Eye (tissue), 1 donor: ENCODE measurements around the gene DBNL.

ENCODE experiments used
- DNase-seq: peaks from one replicate; pipeline ENCODE4 v3.0.0-alpha.2; 2015

The DBNL gene

DNA sequence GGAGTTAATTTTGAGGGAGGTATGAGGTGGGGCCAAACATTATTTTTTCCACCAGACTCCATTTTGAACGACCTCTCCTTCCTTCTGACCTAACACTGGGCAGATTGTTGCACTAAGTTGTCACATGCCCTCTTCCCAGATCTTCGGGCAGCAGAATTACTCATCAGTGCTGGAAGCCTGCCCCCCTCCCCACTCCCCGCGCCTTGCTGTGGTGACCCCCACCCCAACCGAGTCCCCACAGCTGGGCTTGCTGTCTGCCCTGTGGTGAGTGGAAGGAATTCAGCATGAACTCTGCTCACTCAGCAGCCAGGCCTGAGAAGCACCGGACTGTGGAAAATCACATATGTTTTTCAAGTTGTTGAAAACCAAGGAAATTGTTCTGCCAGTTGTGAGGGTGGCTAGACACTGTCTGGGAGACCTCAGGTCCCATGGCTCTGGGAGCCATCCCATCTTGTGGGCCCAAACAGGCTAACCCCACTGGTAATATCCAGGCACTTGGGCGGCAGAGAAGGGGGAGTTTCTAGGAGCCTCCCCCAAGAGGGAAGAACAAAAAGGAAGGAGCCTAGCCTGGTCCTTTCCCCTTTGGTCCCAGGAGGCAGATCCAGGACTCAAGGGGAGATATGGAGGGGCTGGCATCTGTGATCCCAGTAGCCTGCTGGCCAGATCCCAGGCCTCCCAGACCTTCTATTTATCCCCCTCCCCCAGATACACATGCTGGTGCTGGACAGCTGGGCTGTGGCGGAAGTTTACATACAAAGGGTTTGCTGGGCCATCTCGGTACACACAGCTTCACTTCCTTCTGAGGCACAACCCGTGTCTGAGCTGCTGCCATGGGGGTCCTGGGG, 56.2 kb downstream of the DBNL start:
- DNase-seq = peak; percentile 41

DNA sequence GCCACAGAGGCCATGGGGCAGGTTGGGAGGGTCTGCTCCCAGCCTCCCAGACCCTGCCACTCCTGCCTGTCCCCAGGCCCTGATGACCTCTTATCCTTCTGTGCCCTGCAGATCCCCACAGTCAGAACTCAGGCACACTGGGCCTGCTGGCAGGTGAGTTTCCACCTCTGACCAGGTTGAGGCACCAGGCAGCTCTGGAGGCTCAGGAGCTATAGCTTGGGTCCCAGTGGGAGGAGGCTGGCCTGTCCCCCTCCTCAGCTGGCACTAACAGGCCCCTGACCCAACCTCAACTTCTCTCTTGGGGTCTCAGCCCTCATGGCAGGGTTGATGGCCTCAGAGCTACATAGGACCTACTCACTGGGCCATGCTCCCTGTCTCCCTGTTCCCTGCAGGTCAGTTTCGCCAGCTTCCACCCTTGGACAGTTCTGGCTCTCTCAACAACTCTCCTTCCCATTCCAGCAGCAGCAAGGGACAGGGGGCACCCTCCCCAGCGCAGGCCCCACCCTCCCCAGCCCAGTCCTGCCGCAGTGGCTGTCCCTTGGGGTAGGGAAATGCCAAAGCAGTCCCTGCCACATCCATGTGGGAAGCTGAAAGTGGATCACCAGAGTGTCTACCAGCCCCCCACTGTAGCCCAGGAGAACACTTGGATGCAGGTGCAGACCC, 56.9 kb downstream of the DBNL start:
- DNase-seq = no peak

DNA sequence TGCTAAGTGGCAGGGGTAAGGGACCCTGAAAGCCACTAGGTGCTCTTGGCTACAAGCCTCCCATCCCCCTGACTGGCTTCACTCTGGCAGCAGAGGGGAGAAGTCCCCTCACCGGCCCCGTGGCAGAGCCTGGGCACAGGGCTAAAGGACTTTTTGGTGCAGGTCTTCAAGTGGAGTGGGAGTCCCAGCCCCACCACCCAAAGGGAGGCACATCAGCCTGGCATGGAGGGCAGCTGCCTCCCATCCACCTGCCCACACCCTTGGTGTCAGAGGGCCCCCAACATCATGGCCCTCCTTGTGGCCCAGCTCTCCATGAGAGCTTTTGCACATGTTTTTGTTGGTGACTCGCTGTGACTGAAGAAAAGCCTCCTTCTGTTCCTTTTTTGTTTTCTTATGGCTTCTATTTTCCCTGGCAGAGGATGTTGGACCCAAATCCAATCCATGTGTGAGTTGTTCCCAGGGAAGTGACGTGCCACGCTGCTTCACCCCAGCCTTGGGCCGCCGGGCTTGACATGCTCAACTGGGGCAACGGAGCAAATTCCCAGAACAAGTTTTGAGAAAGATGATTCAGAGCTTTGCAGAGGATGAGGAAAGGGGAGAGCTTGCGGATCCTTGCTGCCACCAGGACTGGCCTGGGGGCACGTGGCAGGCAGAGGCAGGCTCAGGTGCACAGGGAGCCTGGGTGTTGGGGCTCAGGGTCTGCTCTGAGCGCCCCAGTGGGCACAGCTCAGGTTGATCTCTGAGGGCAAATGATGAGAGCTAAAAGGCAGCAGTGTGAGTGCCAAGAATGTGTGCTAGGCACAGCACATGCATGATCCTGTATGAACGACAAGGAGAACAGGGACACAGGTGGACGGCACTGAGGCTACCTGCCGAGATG, 57.7 kb downstream of the DBNL start:
- peak; percentile 53 for DNase-seq

DNA sequence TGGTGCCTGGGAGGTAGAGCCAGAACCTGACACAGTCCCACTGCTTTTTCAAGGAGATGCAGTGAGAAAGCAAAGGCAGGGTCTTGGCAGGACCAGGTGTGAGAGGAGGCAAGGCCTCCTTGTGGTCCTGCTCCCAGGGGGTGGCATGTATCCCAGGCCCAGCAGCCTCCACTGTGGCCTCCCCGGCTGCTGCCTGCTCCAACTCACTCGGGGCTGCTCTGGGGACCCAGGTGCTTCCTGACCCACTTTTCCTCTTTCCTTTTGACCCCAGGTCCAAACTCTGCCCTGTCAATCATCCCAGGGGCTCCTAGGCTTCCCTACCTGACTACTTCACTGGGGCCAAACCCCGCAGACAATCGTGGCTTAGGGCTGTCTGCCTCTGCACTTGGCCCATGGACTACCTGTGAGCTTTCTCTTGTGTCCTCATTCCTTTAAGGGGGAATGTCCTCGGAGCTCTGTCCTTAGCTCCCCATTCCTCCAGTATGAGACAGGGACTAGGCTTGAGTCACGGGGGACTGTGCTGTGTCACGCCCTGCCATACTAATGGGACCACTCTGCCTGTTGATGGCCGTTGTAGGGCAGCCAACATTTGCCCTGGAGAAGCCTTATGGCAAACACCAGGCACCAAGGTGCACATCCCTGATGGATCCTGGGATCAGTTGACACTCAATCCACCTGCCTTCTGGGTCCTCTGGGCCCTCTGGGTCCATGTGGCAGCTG, 58.5 kb downstream of the DBNL start:
- DNase-seq = no peak

DNA sequence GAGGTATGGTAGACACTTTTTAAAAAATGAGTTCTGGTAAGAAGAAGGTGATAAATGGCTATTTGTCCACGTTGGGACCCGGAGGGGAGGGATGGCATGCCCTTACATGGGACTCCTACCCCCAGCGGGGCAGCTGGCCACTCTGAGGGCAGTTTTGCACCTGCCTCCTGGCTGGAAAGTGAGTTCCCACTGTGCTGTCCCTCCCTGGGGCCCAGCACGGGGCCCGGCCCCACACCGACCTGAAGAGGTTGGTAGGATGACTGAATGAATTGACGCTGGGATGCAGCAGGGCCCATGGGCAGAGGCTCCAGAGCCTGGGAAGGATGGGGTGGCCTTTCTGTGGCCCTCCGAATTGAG, 59.0 kb downstream of the DBNL start:
- no peak for DNase-seq

DNA sequence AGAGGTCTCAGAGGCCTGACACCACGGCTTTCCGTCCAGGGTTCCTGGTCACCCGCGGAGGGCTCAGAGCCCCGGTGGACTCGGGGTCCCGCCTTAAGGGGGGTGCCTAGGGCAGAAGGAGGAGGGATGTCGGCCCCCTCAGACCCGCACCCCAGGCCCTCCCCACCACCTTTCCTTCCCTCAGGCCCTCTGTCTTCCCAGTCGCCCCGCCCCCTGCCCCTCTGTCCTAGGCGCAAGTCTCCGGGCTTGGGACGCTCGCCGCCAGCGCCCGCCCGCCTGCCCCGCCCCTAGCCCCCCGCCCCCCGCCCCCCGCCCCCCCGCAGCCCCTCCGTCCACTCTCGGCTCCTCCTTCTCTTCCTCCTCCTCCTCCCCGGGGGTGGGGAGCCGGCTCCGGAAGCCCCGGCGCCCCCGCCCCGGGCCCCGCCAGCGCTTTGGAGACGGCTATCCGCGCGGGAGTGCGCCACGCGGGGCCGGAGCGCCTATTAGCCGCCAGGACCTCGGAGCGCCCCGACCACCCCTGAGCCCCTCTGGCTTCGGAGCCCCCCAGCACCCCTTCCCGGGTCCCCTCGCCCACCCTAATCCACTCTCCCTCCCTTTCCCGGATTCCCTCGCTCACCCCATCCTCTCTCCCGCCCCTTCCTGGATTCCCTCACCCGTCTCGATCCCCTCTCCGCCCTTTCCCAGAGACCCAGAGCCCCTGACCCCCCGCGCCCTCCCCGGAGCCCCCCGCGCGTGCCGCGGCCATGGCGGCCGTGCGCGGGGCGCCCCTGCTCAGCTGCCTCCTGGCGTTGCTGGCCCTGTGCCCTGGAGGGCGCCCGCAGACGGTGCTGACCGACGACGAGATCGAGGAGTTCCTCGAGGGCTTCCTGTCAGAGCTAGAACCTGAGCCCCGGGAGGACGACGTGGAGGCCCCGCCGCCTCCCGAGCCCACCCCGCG, 59.7 kb downstream of the DBNL start, which contains the start of gene AEBP1:
TSS of gene AEBP1 (plus strand) at position 423 of the 937 bp plus-strand sequence. CDS start at position 744, 321 bp downstream.
- peak; percentile 65 for DNase-seq

DNA sequence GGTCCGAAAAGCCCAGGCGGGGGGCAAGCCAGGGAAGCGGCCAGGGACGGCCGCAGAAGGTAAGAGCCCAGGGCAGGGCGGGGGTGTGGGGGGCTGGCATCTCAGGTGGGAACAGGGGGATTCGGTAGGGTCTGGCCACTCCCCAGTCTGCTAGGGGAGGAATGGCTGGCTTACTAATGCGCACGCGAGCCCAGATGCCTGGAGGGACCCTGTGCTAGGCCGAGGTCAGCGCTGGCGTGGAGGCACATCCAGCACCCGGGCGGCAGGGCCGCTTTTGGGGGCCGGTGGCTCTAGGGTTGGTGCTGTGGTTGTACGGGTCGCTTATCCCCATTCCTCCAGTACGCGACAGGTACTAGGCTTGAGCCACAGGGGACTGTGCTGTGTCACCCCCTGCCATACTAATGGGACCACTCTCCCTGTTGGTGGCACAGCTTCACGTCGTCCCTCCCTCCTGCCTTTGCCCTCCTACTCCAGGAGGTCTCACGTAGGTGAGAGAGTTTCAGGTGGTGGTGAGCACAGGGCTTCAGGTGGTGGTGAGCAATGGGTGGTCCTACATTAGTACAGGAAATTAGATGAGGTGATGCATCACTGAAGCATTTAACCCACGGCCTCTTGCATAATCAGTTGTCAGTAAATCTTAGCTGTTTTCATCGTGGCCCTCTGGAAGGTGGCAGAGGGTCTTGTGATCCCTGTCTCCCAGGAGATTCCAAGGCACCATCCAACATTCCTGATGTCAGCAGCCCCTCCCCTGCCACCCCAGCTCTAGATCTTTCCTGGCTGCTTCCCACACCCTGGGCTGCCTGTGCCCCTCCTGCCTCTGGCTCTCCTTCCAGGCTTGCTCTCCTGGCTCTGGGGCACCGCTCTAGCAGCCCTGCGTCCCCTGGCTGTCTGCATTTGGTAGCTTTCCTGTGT, 60.6 kb downstream of the DBNL start:
- DNase-seq = peak; percentile 66

DNA sequence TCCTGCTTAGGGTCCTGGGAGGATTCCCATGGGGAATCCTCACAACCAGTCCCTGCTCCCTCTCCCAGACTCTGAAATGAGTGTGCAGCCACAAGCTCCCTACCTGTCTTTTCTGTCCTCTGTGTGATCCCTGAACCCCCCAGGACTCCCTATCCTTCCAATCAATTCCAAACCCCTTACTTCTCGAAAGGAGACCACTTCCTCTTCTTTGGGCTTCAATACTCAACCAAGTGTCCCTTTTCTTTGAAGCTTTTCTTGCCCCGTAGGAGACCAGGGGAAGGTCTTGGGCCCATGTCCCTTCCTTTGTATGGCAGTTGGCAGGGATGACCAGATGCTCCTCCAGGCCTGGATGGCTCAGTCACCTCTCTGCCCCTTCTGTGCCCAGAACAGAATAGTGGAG, 61.3 kb downstream of the DBNL start:
- DNase-seq = no peak

DNA sequence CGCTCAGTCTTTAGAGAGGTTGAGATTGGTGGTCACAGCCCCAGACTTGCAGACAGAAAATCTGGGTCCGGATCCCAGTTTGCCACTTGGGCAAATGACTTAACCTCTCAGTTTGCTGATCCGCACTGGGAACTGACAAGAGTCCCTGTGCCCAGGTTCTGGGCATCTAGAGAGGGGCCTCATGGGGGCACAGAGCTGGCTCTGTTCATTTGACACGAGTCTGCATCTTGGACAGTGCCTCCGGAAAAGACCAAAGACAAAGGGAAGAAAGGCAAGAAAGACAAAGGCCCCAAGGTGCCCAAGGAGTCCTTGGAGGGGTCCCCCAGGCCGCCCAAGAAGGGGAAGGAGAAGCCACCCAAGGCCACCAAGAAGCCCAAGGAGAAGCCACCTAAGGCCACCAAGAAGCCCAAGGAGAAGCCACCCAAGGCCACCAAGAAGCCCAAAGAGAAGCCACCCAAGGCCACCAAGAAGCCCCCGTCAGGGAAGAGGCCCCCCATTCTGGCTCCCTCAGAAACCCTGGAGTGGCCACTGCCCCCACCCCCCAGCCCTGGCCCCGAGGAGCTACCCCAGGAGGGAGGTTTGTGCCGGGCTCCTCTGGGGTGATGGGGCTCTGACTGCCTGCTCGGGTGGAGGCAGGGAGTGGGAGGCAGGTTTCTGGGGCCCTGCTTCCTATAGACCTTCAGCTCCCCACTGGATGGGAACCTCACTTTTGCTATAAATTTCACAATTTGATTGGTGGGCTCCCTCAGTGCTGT, 62.0 kb downstream of the DBNL start:
- no peak for DNase-seq

DNA sequence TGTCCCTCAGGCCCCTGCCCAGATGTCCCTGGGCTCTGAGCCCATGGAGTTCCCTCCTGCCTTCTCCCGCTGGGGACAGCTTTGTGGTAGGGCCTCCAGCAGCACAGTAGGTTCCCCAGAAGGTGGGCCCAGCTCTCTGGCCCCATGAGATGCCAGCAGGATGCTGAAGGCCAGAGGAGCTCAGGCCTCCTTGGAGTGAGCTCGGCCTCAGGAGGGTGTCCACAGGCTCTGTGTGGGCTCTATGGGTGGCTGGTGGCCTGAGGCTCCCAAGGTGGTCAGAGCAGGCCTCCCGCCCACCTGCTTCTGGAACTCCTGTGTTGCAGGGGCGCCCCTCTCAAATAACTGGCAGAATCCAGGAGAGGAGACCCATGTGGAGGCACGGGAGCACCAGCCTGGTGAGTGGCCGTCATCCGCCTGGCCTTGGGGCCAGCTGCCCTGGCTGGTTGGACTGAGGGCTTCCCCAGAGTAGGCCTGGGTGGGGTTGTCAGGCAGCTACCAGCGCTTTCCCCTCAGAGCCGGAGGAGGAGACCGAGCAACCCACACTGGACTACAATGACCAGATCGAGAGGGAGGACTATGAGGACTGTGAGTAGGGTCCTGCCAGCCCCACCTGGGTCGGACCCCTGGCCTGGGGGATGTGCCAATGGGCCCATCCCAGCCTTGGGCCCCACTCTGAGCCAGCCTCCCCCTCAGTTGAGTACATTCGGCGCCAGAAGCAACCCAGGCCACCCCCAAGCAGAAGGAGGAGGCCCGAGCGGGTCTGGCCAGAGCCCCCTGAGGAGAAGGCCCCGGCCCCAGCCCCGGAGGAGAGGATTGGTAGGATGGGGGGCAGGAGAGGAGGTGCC, 62.8 kb downstream of the DBNL start:
- DNase-seq = no peak

DNA sequence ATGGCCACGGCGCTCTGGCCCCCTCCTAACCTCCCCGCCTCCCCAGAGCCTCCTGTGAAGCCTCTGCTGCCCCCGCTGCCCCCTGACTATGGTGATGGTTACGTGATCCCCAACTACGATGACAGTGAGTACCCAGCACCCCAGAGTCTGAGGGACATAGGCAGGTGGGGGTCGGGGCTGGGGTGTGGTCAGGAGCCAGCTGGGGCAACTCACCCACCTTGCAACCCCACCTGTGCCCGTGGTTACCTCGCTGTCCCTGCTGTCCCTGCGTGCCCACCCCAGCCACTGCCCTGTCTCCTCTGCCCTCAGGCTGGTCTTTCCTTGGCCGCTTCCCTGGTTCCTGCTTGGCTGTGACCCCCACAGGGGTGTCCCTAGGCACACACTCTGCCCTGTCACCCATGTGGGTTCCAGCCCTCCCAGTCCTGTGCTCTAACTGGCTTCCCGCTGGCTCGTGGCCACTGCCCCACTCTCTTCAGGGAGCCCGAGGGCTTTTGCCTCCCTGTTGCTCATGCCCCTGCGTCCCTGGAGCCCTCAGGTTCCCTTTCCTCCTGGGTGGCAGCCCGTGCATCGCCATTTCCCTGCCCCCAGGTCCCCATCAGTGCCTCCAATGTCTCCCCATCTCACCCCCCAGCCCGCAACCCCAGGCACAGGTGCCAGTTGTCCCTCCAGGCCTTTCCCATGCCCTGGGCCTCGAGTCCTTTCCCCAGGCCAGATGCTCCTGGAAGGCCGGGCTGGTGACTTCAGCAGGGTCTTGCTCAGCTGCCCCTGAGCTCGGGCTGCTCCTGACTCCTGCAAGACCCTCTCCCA, 63.7 kb downstream of the DBNL start:
- no peak for DNase-seq

DNA sequence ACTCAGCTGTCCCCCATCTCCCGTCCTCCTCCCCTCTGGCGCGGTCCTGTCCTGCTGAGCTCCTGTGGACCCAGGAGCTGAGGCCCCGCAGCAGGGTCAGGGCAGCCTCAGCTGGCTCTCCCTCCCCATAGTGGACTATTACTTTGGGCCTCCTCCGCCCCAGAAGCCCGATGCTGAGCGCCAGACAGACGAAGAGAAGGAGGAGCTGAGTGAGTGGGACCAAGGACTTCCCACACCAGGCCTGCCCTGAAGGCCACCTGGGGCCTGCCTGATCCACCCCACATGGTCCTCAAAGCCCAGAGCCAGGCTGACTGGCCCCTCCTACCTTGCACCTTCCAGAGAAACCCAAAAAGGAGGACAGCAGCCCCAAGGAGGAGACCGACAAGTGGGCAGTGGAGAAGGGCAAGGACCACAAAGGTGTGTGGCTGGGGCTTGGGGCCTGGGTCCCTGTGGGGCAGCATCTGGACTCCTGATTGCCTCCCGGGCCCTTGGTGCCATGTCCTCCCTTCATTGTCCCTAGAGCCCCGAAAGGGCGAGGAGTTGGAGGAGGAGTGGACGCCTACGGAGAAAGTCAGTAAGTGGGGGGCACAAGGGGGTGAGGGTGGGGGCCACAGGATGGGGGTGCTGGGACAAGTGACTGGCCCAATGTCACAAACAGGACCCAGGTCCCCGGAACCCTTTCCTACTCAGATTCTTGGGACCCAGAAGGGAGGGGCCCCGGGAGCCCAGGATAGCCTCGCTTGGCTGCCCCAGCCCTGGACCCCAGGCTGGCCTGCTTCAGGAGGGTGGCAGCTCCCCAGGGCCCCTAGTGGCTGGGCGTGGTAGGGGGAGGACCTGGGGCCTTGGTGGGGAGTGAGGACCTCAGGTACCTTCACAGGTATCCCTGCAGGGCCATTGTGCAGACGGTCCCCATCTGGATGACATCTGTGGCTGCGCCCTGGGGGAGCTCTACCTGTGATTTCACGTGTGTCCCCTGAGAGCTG, 64.6 kb downstream of the DBNL start:
- DNase-seq = no peak

DNA sequence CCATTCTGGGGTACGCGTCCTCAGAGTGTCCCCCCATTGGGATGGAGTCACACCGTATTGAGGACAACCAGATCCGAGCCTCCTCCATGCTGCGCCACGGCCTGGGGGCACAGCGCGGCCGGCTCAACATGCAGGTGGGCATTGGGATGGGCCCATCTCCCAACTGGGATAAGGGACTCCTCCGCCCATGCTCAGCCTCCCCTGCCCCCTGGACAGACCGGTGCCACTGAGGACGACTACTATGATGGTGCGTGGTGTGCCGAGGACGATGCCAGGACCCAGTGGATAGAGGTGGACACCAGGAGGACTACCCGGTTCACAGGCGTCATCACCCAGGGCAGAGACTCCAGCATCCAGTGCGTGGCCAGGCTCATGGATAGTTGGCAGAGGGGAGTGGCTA, 65.5 kb downstream of the DBNL start:
- no peak for DNase-seq

DNA sequence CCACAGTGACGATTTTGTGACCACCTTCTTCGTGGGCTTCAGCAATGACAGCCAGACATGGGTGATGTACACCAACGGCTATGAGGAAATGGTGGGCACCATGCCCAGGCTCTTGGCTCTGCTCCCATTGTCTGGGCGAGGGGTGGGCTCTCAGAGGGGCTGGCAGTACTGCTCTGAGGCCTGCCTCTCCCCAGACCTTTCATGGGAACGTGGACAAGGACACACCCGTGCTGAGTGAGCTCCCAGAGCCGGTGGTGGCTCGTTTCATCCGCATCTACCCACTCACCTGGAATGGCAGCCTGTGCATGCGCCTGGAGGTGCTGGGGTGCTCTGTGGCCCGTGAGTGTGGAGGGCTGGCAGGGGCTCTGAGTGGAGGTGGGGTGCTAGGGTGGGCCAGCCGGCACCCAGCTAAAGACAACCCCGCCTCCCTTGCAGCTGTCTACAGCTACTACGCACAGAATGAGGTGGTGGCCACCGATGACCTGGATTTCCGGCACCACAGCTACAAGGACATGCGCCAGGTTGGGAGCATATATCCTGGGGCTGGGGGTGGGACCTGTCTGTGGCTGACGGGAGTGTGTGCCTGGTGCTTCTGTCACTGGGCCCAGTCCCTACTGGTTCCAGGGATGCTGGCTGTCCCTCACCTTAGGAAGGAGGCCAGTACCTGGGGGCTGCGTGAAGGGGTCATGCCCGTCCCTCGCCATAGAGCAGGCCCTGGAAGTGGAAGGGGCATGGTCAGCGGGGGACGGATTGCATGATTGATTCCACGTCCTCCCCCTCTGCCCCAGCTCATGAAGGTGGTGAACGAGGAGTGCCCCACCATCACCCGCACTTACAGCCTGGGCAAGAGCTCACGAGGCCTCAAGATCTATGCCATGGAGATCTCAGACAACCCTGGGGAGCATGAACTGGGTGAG, 66.5 kb downstream of the DBNL start:
- DNase-seq = no peak
